Activated T-helper 9 cell treated with anti-CD3 and anti-CD28 coated beads, Interleukin-2, amount 50 U/mL, for 16 hours (primary cell): ENCODE measurements around the gene ARL10.

Experiments
- DNase-seq: peaks from one replicate; pipeline ENCODE4 v3.0.0-alpha.2; 2020; ENCODE audit warnings: low read depth

The ARL10 gene

DNA sequence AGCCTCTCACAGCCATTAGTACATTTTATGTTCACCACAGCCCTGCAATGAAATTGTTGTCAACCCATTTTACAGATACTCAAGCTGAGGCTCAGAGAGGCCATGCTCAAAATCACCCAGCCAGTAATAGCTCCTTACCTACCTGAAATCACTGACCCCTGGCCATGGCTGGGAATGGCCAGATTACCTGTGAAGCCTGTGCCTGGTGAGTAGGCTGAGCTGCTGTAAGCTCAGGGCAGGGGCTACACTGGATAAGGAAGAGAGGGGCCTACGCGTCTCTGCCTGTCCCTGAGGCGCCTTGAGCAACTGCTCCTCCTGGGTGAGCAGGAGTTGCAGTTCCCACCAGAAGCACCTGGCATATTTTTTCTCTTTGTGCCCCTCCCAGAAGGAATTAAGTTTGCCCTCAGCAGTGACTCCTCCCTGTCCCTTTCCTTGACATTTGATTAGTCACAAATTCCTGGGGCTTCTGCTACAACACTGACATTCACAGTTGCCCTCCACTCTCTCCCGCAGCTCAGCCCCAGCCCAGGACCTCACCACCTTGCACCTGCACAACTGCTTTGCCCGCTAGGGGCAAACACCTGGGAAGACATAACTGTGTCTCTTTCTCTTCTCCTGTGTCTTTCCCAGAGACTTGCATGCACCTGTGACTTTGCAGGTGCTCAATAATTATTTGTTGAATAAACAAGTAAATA lies 45.3 kb downstream of the ARL10 start:
- DNase-seq: no peak

- no peak for DNase-seq
Observed at GRCh38 chr5:176412517-176413254, 47.4 kb downstream of the ARL10 start.

GRCh38 chr5:176413255-176413565 lies 47.9 kb downstream of the ARL10 start:
- DNase-seq: no peak

- DNase-seq: no peak
Observed at GRCh38 chr5:176413709-176414191, 48.5 kb downstream of the ARL10 start.

DNA sequence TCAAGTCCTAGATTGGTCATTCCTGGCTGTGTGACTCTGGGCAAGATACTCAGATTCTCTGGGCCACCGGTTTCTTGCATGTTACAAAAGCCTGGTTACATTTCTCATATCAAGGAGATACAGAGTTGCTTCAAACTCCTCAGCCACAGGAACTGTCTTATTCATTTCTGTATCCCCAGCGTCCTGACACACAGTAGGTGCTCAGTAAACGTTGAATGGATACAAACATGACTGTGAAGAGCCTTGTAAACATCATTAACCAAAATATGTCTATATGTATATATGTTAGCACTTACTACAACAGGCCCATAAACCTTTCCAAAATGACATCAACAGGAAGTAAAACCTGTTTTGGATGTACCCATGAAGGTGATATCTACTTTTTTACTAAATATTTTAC lies 49.4 kb downstream of the ARL10 start:
- DNase-seq: no peak

GRCh38 chr5:176415240-176415951 lies 50.1 kb downstream of the ARL10 start:
- no peak for DNase-seq

GRCh38 chr5:176415952-176416924 lies 51.0 kb downstream of the ARL10 start, which contains the start of gene CLTB:
Gene CLTB, minus strand, starts transcription at chr5:176416539. Its CDS starts 176 bp downstream, at chr5:176416363.
- DNase-seq: peak; percentile 90

- no peak for DNase-seq
Observed at GRCh38 chr5:176416965-176417364, 51.7 kb downstream of the ARL10 start.

DNA sequence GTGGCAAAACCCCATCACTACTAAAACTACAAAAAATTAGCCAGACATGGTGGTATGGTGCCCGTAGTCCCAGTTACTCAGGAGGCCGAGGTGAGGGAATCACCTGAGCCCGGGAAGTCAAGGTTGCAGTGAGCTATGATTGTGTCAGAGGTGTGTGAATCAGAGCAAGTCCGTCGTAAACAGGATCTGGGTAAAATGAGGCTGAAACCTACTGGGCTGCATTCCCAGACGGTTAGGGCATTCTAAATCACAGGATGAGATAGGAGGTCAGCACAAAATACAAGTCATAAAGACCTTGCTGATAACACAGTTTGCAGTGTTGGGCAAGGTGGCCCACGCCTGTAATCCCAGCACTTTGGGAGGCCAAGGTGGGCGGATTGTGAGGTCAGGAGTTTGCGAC lies 53.0 kb downstream of the ARL10 start:
- DNase-seq: no peak

GRCh38 chr5:176420086-176420485 lies 54.8 kb downstream of the ARL10 start:
- no peak for DNase-seq

DNA sequence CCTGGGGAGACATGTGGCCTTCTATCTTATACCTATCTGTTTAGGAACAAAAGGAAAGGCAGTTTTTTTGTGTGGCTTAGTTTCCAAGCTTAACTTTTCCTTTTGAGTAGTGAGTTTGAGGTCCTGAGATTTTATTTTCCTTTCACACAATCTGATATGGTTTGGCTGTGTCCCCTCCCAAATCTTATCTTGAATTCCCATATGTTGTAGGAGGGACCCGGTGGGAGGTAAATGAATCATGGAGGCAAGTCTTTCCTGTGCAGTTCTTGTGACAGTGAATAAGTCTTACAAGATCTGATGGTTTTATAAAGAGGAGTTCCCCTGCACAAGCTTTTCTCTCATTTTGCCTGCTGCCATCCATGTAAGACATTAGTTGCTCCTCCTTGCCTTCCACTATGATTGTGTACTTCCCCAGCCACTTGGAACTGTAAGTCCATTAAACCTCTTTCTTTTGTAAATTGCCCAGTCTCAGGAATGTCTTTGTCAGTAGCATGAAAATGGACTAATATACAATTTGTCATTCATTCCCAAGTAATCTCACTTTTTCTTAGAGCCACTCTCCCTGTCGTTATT lies 55.8 kb downstream of the ARL10 start:
- no peak for DNase-seq

- no peak for DNase-seq
Observed at GRCh38 chr5:176424181-176424580, 58.9 kb downstream of the ARL10 start.

DNA sequence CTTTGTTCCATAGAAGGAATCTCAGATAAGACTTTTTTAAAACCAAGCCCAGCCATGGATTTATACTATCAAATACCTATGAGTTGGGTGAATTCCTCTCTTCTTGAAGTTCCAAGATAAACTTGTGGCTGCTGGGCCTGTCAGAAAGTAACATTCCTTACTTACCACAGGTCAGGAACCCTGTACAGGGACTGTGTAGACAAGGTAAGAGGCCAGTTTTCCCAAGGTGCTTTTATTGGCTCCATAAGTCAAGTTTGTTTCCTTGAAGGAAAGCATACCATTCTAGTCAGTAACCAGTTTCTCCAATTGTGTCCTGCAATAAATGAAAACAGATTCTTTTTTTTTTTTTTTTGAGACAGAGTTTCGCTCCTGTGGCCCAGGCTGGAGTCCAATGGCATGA lies 59.9 kb downstream of the ARL10 start:
- DNase-seq: no peak

GRCh38 chr5:176425791-176426190 lies 60.5 kb downstream of the ARL10 start:
- DNase-seq: no peak

GRCh38 chr5:176426876-176427275 lies 61.6 kb downstream of the ARL10 start:
- DNase-seq: no peak

- DNase-seq: no peak
Observed at GRCh38 chr5:176427971-176428370, 62.7 kb downstream of the ARL10 start.

DNA sequence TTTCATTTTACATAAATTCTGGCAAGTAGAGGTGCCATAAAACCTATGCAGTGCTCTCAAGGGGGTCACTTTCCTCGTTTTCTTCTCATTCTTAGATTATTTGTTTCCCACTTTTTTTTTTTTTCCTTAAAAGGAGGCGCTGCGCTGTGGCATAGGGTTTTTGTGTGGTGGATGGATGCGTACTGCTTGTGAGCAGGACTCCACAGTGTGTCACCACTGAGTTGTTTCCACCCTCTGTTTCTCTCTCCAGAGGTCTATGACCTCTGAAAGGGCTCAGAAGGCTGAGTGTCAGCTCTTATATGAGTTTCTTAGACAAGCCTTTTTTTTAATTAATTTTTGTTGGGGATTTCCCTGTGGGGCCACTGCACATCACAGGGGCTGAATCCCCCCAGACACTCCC lies 64.7 kb downstream of the ARL10 start:
- DNase-seq: no peak
